ENCODE results near the gene EIPR1.

DNA sequence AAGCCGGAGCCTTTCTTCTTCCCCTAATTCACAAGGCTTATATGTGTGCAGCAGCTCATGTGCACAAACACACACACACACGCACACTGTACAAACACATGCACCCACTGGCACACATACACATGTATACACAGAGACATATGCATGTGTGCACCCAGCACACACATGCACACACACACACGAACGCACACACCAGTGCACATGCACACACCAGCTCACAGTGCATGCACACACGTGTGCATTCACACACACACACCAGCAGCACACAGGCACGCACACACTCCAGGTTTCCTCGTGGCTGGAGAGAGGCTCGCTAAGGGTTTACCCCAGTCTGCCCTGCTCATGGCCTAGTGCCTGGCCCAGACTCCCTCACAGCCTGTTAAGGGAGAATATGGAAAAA is 234.0 kb downstream of the EIPR1 start:
- TF ChIP-seq CTCF (conservative IDR thresholded peaks at IDR 0.05; ENCODE audit: low read depth, low read length) (no peak), POLR2A (IDR thresholded peaks at IDR 0.05; ENCODE audit: low read depth, low read length) (no peak), MXI1 (IDR thresholded peaks at IDR 0.05; ENCODE audit: borderline replicate concordance, low read depth, low read length) (no peak), BHLHE40 (IDR thresholded peaks at IDR 0.05; ENCODE audit: low read depth, low read length) (no peak), MAFK (IDR thresholded peaks at IDR 0.05; ENCODE audit: low read depth, low read length) (no peak)
- TF ChIP-seq, protein P1, sequence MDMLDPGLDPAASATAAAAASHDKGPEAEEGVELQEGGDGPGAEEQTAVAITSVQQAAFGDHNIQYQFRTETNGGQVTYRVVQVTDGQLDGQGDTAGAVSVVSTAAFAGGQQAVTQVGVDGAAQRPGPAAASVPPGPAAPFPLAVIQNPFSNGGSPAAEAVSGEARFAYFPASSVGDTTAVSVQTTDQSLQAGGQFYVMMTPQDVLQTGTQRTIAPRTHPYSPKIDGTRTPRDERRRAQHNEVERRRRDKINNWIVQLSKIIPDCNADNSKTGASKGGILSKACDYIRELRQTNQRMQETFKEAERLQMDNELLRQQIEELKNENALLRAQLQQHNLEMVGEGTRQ (IDR thresholded peaks at IDR 0.05; ENCODE audit: low read depth, low read length), result no peak

All from IMR-90 (cell line).